GM13976 (cell line): Measurements from ENCODE around the gene CCDC27.

ENCODE experiments used
- DNase-seq: peaks from one replicate; pipeline ENCODE4 v3.0.0; 2012; ENCODE audit warnings: low spot score
- in situ Hi-C: fragments of 300-500 bp; cut with MboI; formaldehyde crosslinking; loops from one replicate; pipeline ENCODE4 v1.12.0; 2022; ENCODE audit warnings: low sequenced_read_pairs, mixed read lengths, inconsistent platforms; ENCODE audit not compliant: unreplicated experiment
- TF ChIP-seq, protein P1 (sequence below): IDR thresholded peaks from 2 replicates; pipeline ENCODE4 v1.5.1; 2012; ENCODE audit warnings: borderline replicate concordance, mild to moderate bottlenecking; ENCODE audit not compliant: insufficient read depth; ENCODE audit errors: extremely low read depth, missing control alignments, control extremely low read depth

The CCDC27 gene

GRCh38 chr1:3821004-3821403 lies 68.8 kb downstream of the CCDC27 start:
- DNase-seq: no peak
- in situ Hi-C loops: no loop called here
- TF ChIP-seq, protein P1, sequence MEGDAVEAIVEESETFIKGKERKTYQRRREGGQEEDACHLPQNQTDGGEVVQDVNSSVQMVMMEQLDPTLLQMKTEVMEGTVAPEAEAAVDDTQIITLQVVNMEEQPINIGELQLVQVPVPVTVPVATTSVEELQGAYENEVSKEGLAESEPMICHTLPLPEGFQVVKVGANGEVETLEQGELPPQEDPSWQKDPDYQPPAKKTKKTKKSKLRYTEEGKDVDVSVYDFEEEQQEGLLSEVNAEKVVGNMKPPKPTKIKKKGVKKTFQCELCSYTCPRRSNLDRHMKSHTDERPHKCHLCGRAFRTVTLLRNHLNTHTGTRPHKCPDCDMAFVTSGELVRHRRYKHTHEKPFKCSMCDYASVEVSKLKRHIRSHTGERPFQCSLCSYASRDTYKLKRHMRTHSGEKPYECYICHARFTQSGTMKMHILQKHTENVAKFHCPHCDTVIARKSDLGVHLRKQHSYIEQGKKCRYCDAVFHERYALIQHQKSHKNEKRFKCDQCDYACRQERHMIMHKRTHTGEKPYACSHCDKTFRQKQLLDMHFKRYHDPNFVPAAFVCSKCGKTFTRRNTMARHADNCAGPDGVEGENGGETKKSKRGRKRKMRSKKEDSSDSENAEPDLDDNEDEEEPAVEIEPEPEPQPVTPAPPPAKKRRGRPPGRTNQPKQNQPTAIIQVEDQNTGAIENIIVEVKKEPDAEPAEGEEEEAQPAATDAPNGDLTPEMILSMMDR: no peak
